OCI-LY7 (cell line): ENCODE results near the gene NAV2.

ENCODE experiments used
- EZH2phosphoT487 ChIP-seq: fragments of 200-600 bp; sonication (generic); IDR thresholded peaks from 2 replicates; pipeline ENCODE4 v1.6.1; 2018; ENCODE audit warnings: low read depth, borderline replicate concordance, mild to moderate bottlenecking, mixed run types, antibody characterized with exemption, low read length, moderate library complexity, mixed read lengths
- TF ChIP-seq, protein P1 (sequence below): fragments of 200-600 bp; sonication (generic); conservative IDR thresholded peaks from 2 replicates; pipeline ENCODE4 v1.5.1; 2014; ENCODE audit warnings: mild to moderate bottlenecking, antibody characterized with exemption, low read length, moderate library complexity, mixed read lengths

DNA sequence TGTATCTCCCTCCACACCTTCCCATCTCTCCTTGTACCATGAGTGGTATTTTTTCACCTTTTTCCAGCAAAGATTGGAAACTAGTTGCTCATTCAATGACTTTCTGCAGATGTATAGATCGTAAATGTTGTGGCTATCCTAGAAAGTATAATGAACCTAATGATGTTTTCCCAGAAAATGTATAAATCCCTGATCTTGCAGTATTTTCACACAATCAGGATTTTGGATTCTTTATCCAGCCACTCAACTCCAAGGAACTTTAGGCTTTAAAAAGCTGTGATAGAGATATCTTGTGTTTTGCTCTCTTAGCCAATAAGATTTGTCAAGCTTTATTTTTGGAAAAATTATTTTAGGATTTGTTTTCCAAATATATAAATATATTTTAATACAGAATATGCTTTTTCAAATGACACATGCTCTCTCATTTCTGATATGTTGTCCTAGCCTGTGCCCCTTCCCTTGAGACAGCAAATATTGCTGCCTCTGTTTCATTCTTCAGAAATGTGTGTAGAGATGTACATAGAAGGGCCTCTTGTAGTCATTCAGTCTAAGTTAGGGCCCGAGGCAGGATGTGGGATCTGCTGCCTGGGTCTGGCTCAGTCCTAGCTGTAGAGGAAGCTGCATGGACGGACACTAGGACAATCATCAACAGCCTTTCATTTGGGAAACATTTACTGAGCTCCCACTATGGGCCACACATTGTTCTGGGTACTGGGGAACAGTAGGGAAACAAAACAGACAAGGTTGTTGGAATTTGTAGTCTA, 62.4 kb downstream of the NAV2 start:
- TF ChIP-seq, protein P1, sequence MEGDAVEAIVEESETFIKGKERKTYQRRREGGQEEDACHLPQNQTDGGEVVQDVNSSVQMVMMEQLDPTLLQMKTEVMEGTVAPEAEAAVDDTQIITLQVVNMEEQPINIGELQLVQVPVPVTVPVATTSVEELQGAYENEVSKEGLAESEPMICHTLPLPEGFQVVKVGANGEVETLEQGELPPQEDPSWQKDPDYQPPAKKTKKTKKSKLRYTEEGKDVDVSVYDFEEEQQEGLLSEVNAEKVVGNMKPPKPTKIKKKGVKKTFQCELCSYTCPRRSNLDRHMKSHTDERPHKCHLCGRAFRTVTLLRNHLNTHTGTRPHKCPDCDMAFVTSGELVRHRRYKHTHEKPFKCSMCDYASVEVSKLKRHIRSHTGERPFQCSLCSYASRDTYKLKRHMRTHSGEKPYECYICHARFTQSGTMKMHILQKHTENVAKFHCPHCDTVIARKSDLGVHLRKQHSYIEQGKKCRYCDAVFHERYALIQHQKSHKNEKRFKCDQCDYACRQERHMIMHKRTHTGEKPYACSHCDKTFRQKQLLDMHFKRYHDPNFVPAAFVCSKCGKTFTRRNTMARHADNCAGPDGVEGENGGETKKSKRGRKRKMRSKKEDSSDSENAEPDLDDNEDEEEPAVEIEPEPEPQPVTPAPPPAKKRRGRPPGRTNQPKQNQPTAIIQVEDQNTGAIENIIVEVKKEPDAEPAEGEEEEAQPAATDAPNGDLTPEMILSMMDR: no peak
- no peak for TF ChIP-seq EZH2phosphoT487
